Panc1 (cell line): Measurements from ENCODE around the gene RGS10. TPM values are rescaled to one million over a fixed set of nuclear protein-coding genes. Genes with fewer than 3 reads are reported as not detected.
"Not testable (repeated sequence)": the region's sequence is repeated elsewhere in the genome, so short reads cannot be mapped to it uniquely, and the experiment has no call there.

Experiments used
- ATAC-seq: fragments of 200-7000 bp; cut with Tn5 transposase; 2 replicates; pipeline ENCODE4 v1.9.1; 2020; ENCODE audit warnings: mild to moderate bottlenecking, moderate library complexity
- BruUV-seq: library from RNA; stranded (reverse); fragments of 400-500 nt; replicated peaks from 2 replicates; lab custom pipeline; 2021; lab: Mats Ljungman, UMichigan
- CTCF ChIA-PET: fragments of 300-600 bp; sonication (Branson Sonifier 250); formaldehyde crosslinking; loops from one replicate; lab custom pipeline; 2022; ENCODE audit warnings: antibody characterized with exemption; lab: Charles Lee
- POLR2A ChIA-PET: fragments of 300-600 bp; sonication (Branson Sonifier 250); formaldehyde crosslinking; loops from one replicate; lab custom pipeline; 2022; ENCODE audit warnings: antibody characterized with exemption; lab: Charles Lee
- DNase-seq: peaks from one replicate; pipeline ENCODE4 v3.0.0-alpha.2; 2010; ENCODE audit warnings: low read depth, low spot score
- H3K27ac ChIP-seq: 2 replicates; pipeline ENCODE4 v1.5.1; 2011; ENCODE audit warnings: mild to moderate bottlenecking, low read length, inconsistent platforms
- H3K27me3 ChIP-seq: fragments of 200-500 bp; sonication (Bioruptor generic); 2 replicates; pipeline ENCODE4 v1.6.0; 2014; ENCODE audit warnings: low read length, inconsistent platforms; ENCODE audit not compliant: control insufficient read depth, insufficient read depth
- H3K36me3 ChIP-seq: fragments of 200-500 bp; sonication (Bioruptor generic); 2 replicates; pipeline ENCODE4 v1.5.1; 2014; ENCODE audit warnings: inconsistent platforms, mild to moderate bottlenecking, low read length, moderate library complexity; ENCODE audit not compliant: control insufficient read depth, insufficient read depth
- H3K4me1 ChIP-seq: 2 replicates; pipeline ENCODE4 v1.5.1; 2011; ENCODE audit warnings: inconsistent platforms, mild to moderate bottlenecking, low read length, moderate library complexity; ENCODE audit not compliant: control insufficient read depth, insufficient read depth
- H3K4me3 ChIP-seq, 2 experiments: 2 replicates each; pipeline ENCODE4 v1.5.1; 2011 to 2012; ENCODE audit warnings: low read depth in 2 of 2, low read length in 2 of 2, mild to moderate bottlenecking in 2 of 2, inconsistent platforms in 1 of 2, moderate library complexity in 1 of 2
- H3K9me3 ChIP-seq: fragments of 200-500 bp; sonication (Bioruptor generic); 2 replicates; pipeline ENCODE4 v1.5.1; 2014; ENCODE audit warnings: low read depth, mild to moderate bottlenecking, inconsistent platforms, low read length, moderate library complexity; ENCODE audit not compliant: control insufficient read depth, insufficient read depth
- POLR2AphosphoS5 ChIP-seq: IDR thresholded peaks from 2 replicates; pipeline ENCODE4 v1.6.1; 2012; ENCODE audit warnings: mild to moderate bottlenecking, low read depth, low read length, moderate library complexity
- SIN3A ChIP-seq: IDR thresholded peaks from 2 replicates; pipeline ENCODE4 v1.6.1; 2012; ENCODE audit warnings: low read depth, mild to moderate bottlenecking, low read length, moderate library complexity, borderline replicate concordance; ENCODE audit not compliant: insufficient read depth
- TCF7L2 ChIP-seq: IDR thresholded peaks from 2 replicates; pipeline ENCODE4 v1.6.1; 2011; ENCODE audit warnings: mild to moderate bottlenecking, low read depth, low read length, inconsistent platforms
- in situ Hi-C: cut with HindIII; loops from 2 replicates; pipeline ENCODE4 v1.10.0; 2016; ENCODE audit warnings: low sequenced_read_pairs, low pct_unique_long_range_greater_than_20kb
- intact Hi-C: fragments of 100-400 bp; cut with micrococcal nuclease; formaldehyde crosslinking; loops from one replicate; pipeline ENCODE4 v1.10.0; 2022; ENCODE audit not compliant: unreplicated experiment
- total RNA-seq: library from RNA; stranded (reverse); gene quantifications from one replicate; pipeline ENCODE4 v1.2.1, GENCODE V29; 2021; ENCODE audit not compliant: unreplicated experiment
- TF ChIP-seq, protein P1 (sequence below), 2 experiments: IDR thresholded peaks; 2 replicates each; pipeline ENCODE4 v1.6.1; 2011 to 2012; ENCODE audit warnings: low read depth in 2 of 2, control low read depth in 1 of 2, low read length in 1 of 2, mild to moderate bottlenecking in 1 of 2, moderate library complexity in 1 of 2; ENCODE audit not compliant: insufficient read depth in 1 of 2
- TF ChIP-seq, protein P2 (sequence below): fragments of 450-650 bp; IDR thresholded peaks from 2 replicates; pipeline ENCODE4 v1.5.1; 2017; ENCODE audit warnings: mild to moderate bottlenecking

Gene RGS10
- total RNA-seq, 1 experiment from 2014 or later, result 68.6 TPM

DNA sequence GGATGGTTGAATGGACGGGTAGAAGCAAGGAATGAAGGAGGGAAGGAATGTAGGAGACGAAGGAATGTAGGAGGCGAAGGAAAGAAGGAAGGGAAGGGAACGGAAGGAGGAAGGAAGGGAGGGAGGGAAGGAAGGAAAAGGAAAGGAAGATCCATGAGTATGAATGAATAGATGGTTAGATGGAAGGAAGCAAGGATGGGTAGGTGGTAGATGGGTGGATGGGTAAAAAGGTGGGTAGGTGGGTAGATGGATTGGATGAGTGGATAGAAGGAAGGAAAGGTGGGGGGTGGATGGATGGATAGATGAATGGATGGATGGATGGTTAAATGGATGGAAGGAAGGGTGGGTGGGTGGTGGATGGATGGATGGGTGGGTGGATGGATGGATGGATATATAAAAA is 77.4 kb downstream of the RGS10 start:
- Histone ChIP-seq H3K27ac (no peak overlapping the region), H3K4me1 (peaks cover 6% of the 10 kb centered on the region; the same call in 1 of the 2 replicates), H3K36me3 (no peaks in the 10 kb centered on the region), H3K27me3 (no peaks in the 10 kb centered on the region), H3K9me3 (no peaks in the 10 kb centered on the region), H3K4me3 (no peak overlapping the region)
- BruUV-seq, result no TSS peak
- TF ChIP-seq SIN3A, result no peak
- TF ChIP-seq, protein P1, sequence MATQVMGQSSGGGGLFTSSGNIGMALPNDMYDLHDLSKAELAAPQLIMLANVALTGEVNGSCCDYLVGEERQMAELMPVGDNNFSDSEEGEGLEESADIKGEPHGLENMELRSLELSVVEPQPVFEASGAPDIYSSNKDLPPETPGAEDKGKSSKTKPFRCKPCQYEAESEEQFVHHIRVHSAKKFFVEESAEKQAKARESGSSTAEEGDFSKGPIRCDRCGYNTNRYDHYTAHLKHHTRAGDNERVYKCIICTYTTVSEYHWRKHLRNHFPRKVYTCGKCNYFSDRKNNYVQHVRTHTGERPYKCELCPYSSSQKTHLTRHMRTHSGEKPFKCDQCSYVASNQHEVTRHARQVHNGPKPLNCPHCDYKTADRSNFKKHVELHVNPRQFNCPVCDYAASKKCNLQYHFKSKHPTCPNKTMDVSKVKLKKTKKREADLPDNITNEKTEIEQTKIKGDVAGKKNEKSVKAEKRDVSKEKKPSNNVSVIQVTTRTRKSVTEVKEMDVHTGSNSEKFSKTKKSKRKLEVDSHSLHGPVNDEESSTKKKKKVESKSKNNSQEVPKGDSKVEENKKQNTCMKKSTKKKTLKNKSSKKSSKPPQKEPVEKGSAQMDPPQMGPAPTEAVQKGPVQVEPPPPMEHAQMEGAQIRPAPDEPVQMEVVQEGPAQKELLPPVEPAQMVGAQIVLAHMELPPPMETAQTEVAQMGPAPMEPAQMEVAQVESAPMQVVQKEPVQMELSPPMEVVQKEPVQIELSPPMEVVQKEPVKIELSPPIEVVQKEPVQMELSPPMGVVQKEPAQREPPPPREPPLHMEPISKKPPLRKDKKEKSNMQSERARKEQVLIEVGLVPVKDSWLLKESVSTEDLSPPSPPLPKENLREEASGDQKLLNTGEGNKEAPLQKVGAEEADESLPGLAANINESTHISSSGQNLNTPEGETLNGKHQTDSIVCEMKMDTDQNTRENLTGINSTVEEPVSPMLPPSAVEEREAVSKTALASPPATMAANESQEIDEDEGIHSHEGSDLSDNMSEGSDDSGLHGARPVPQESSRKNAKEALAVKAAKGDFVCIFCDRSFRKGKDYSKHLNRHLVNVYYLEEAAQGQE (IDR thresholded peaks at IDR 0.05; ENCODE audit: insufficient read depth in 1 of 2, low read depth in 2 of 2, low read length in 1 of 2), result no peak
- TF ChIP-seq, protein P2, sequence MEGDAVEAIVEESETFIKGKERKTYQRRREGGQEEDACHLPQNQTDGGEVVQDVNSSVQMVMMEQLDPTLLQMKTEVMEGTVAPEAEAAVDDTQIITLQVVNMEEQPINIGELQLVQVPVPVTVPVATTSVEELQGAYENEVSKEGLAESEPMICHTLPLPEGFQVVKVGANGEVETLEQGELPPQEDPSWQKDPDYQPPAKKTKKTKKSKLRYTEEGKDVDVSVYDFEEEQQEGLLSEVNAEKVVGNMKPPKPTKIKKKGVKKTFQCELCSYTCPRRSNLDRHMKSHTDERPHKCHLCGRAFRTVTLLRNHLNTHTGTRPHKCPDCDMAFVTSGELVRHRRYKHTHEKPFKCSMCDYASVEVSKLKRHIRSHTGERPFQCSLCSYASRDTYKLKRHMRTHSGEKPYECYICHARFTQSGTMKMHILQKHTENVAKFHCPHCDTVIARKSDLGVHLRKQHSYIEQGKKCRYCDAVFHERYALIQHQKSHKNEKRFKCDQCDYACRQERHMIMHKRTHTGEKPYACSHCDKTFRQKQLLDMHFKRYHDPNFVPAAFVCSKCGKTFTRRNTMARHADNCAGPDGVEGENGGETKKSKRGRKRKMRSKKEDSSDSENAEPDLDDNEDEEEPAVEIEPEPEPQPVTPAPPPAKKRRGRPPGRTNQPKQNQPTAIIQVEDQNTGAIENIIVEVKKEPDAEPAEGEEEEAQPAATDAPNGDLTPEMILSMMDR, result no peak
- no peak for TF ChIP-seq POLR2AphosphoS5
- no peak for TF ChIP-seq TCF7L2
- ATAC-seq (no peak), DNase-seq (no peak)
- CTCF ChIA-PET, result no interaction called here
- in situ Hi-C loops, result no loop called here
- POLR2A ChIA-PET, result no interaction called here
- intact Hi-C loops, result no loop called here

DNA sequence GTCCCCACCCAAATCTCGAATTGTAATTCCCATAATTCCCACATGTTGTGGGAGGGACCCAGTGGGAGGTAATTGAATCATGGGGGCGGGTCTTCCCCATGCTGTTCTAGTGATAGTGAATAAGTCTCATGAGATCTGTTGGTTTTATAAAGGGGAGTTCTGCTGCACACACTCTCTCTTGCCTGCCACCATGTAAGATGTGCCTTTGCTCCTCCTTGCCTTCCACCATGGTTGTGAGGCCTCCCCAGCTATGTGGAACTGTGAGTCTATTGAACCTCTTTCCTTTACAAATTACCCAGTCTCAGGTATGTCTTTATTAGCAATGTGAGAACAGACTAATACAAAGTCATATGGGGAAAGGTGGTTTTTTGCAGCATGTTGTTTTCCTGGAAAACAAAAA is 79.3 kb downstream of the RGS10 start:
- H3K4me3 ChIP-seq, H3K27ac ChIP-seq, DNase-seq, CTCF ChIA-PET, ATAC-seq, intact Hi-C loops, BruUV-seq, H3K9me3 ChIP-seq, H3K4me1 ChIP-seq, POLR2A ChIA-PET, H3K36me3 ChIP-seq, H3K27me3 ChIP-seq, in situ Hi-C loops: not testable (repeated sequence)

DNA sequence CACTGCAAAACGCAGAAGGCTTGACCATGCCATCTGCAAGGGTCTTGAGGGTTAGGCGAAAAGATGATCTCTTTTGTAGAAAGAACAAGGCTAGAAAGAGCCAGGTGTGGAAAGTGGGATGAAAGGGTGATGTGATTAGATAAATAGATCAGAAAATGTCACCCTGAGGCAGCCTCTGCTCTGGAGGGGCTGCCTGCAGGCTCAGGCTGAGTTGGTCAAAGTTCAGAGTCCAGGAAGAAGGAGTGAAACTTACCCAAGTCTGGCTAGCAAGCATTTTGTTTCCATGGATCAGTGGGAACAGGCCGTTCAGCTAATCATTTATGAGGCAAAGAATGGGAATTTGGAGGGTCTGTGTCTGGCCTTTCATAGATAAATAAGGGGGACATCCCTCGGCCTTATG is 79.7 kb downstream of the RGS10 start:
- POLR2A ChIA-PET, result no interaction called here
- DNase-seq (no peak), ATAC-seq (no peak)
- Histone ChIP-seq H3K9me3 (no peaks in the 10 kb centered on the region), H3K4me3 (no peak overlapping the region), H3K36me3 (no peaks in the 10 kb centered on the region), H3K4me1 (peaks cover 4% of the 10 kb centered on the region; the same call in 1 of the 2 replicates), H3K27ac (no peak overlapping the region), H3K27me3 (no peaks in the 10 kb centered on the region)
- no peak for TF ChIP-seq TCF7L2
- TF ChIP-seq, protein P1 (IDR thresholded peaks at IDR 0.05; ENCODE audit: insufficient read depth in 1 of 2, low read depth in 2 of 2, low read length in 1 of 2), result no peak
- TF ChIP-seq, protein P2, result no peak
- no peak for TF ChIP-seq POLR2AphosphoS5
- no peak for TF ChIP-seq SIN3A
- BruUV-seq, result no TSS peak
- CTCF ChIA-PET, result no interaction called here
- in situ Hi-C loops (no loop called here), intact Hi-C loops (no loop called here)
